GM23338 (cell line): ENCODE results near the gene SOS1. TPM values are rescaled to one million over a fixed set of nuclear protein-coding genes. Genes with fewer than 3 reads are reported as not detected.

Source experiments
- ATAC-seq: fragments of 200-7000 bp; cut with Tn5 transposase; 3 replicates; pipeline ENCODE4 v1.9.1; 2020
- DNase-seq: peaks from one replicate; pipeline ENCODE4 v3.0.0-alpha.2; 2015; ENCODE audit warnings: low spot score
- H2AFZ ChIP-seq: fragments of 200-600 bp; sonication (generic); 2 replicates; pipeline ENCODE4 v1.8.0; 2016; ENCODE audit warnings: antibody characterized with exemption, mild to moderate bottlenecking, moderate library complexity
- H3F3A ChIP-seq: fragments of 200-600 bp; sonication (generic); replicated peaks from 2 replicates; pipeline ENCODE4 v1.8.0; 2017; ENCODE audit warnings: antibody characterized with exemption, mixed run types, low read depth
- H3K27ac ChIP-seq: fragments of 200-600 bp; sonication (generic); 2 replicates; pipeline ENCODE4 v1.6.1; 2016; ENCODE audit warnings: low read depth
- H3K27me3 ChIP-seq: fragments of 200-600 bp; sonication (generic); 2 replicates; pipeline ENCODE4 v1.8.0; 2016; ENCODE audit warnings: mild to moderate bottlenecking, mixed run types, moderate library complexity; ENCODE audit not compliant: insufficient read depth
- H3K36me3 ChIP-seq: fragments of 200-600 bp; sonication (generic); 2 replicates; pipeline ENCODE4 v1.8.0; 2016; ENCODE audit warnings: mild to moderate bottlenecking; ENCODE audit not compliant: insufficient read depth
- H3K4me1 ChIP-seq: fragments of 200-600 bp; sonication (generic); 2 replicates; pipeline ENCODE4 v1.8.0; 2016; ENCODE audit warnings: mild to moderate bottlenecking, moderate library complexity; ENCODE audit not compliant: insufficient read depth
- H3K4me2 ChIP-seq: fragments of 200-600 bp; sonication (generic); 2 replicates; pipeline ENCODE4 v1.7.1; 2017; ENCODE audit warnings: mixed run types
- H3K4me3 ChIP-seq: fragments of 200-600 bp; sonication (generic); 2 replicates; pipeline ENCODE4 v1.6.1; 2016; ENCODE audit warnings: mixed run types
- H3K79me2 ChIP-seq: fragments of 200-600 bp; sonication (generic); replicated peaks from 2 replicates; pipeline ENCODE4 v1.8.0; 2017; ENCODE audit warnings: mild to moderate bottlenecking; ENCODE audit not compliant: insufficient read depth
- H3K9me2 ChIP-seq: fragments of 200-600 bp; sonication (generic); 2 replicates; pipeline ENCODE4 v1.8.0; 2017; ENCODE audit not compliant: insufficient read depth
- H4K20me1 ChIP-seq: fragments of 200-600 bp; sonication (generic); replicated peaks from 2 replicates; pipeline ENCODE4 v1.8.0; 2017; ENCODE audit warnings: mild to moderate bottlenecking; ENCODE audit not compliant: insufficient read depth
- H3K27ac Mint-ChIP-seq: 2 replicates; pipeline ENCODE4 v1.8.0; 2020; ENCODE audit warnings: inconsistent platforms, mild to moderate bottlenecking, moderate library complexity, mixed read lengths
- H3K27me3 Mint-ChIP-seq: 3 replicates; pipeline ENCODE4 v1.8.0; 2022; ENCODE audit warnings: low read depth, mild to moderate bottlenecking, moderate library complexity, mixed read lengths, inconsistent platforms; ENCODE audit not compliant: insufficient read depth, poor library complexity
- H3K36me3 Mint-ChIP-seq: 3 replicates; pipeline ENCODE4 v1.8.0; 2021; ENCODE audit warnings: low read depth, mild to moderate bottlenecking, inconsistent platforms, moderate library complexity, mixed read lengths
- H3K4me1 Mint-ChIP-seq: 3 replicates; pipeline ENCODE4 v1.8.0; 2020; ENCODE audit warnings: mild to moderate bottlenecking, inconsistent platforms, mixed read lengths
- H3K4me3 Mint-ChIP-seq: 3 replicates; pipeline ENCODE4 v1.8.0; 2021; ENCODE audit warnings: moderate library complexity, mild to moderate bottlenecking, inconsistent platforms, mixed read lengths
- H3K9me3 Mint-ChIP-seq: 3 replicates; pipeline ENCODE4 v1.8.0; 2020; ENCODE audit warnings: moderate library complexity, mild to moderate bottlenecking, inconsistent platforms, mixed read lengths
- CREB1 ChIP-seq: fragments of 250-450 bp; sonication (Bioruptor Pico); IDR thresholded peaks from 2 replicates; pipeline ENCODE4 v1.5.0; 2020; ENCODE audit warnings: low read depth, mild to moderate bottlenecking, moderate library complexity
- EZH2 ChIP-seq: fragments of 200-600 bp; sonication (generic); IDR thresholded peaks from one replicate; pipeline ENCODE4 v1.8.0; 2017; ENCODE audit warnings: antibody characterized with exemption, mild to moderate bottlenecking, low read depth; ENCODE audit not compliant: unreplicated experiment
- EZH2phosphoT487 ChIP-seq: fragments of 200-600 bp; sonication (generic); IDR thresholded peaks from one replicate; pipeline ENCODE4 v1.8.1; 2018; ENCODE audit warnings: antibody characterized with exemption; ENCODE audit not compliant: unreplicated experiment
- JUNB ChIP-seq: IDR thresholded peaks from one replicate; pipeline ENCODE4 v1.6.1; 2016; ENCODE audit warnings: antibody characterized with exemption; ENCODE audit not compliant: unreplicated experiment
- NANOG ChIP-seq: IDR thresholded peaks from 2 replicates; pipeline ENCODE4 v1.6.1; 2016; ENCODE audit warnings: antibody characterized with exemption, borderline replicate concordance
- POLR2AphosphoS5 ChIP-seq: IDR thresholded peaks from 2 replicates; pipeline ENCODE4 v1.6.1; 2016; ENCODE audit warnings: antibody characterized with exemption, low read depth
- STAT1 ChIP-seq: IDR thresholded peaks from one replicate; pipeline ENCODE4 v1.6.1; 2016; ENCODE audit warnings: antibody characterized with exemption; ENCODE audit not compliant: unreplicated experiment
- ZNF114 ChIP-seq: fragments of 250-450 bp; sonication (Bioruptor Pico); IDR thresholded peaks from 2 replicates; pipeline ENCODE4 v1.5.0; 2020; ENCODE audit warnings: mild to moderate bottlenecking, moderate library complexity
- ZNF331 ChIP-seq: fragments of 250-450 bp; sonication (Bioruptor Pico); IDR thresholded peaks from 2 replicates; pipeline ENCODE4 v1.5.0; 2020; ENCODE audit warnings: low read depth, mild to moderate bottlenecking, moderate library complexity
- ZNF462 ChIP-seq: fragments of 250-450 bp; sonication (Bioruptor Pico); IDR thresholded peaks from 2 replicates; pipeline ENCODE4 v1.5.0; 2020; ENCODE audit warnings: mild to moderate bottlenecking, moderate library complexity
- polyA plus RNA-seq: library from polyadenylated mRNA; unstranded; fragments of >200 nt; fragmentation: Nextera tagmentation; extraction: Ambion mirVana; gene quantifications from 2 replicates; pipeline ENCODE4 v1.2.1, GENCODE V29; 2016
- total RNA-seq: library from RNA; depleted of rRNA; stranded (reverse); fragments of >200 nt; shearing (Covaris generic); gene quantifications from 2 replicates; pipeline ENCODE4 v1.2.3, GENCODE V29; 2014
- TF ChIP-seq, protein P1 (sequence below): IDR thresholded peaks from 2 replicates; pipeline ENCODE4 v1.6.1; 2016; ENCODE audit warnings: antibody characterized with exemption
- TF ChIP-seq, protein P2 (sequence below): IDR thresholded peaks from one replicate; pipeline ENCODE4 v1.6.1; 2018; ENCODE audit warnings: antibody characterized with exemption; ENCODE audit not compliant: unreplicated experiment
- TF ChIP-seq, protein P3 (sequence below), 2 experiments: fragments of 200-600 bp in 1 of 2; sonication (generic) in 1 of 2; conservative IDR thresholded peaks; 2 replicates each; pipeline versions ENCODE4 v1.5.1 to v1.6.1; 2016 to 2017; ENCODE audit warnings: antibody characterized with exemption in 2 of 2, low read depth in 2 of 2, mild to moderate bottlenecking in 2 of 2, moderate library complexity in 1 of 2

Gene SOS1
- total and polyA plus RNA-seq, 2 experiments from 2014 or later: 13.4 to 21.9 TPM

DNA sequence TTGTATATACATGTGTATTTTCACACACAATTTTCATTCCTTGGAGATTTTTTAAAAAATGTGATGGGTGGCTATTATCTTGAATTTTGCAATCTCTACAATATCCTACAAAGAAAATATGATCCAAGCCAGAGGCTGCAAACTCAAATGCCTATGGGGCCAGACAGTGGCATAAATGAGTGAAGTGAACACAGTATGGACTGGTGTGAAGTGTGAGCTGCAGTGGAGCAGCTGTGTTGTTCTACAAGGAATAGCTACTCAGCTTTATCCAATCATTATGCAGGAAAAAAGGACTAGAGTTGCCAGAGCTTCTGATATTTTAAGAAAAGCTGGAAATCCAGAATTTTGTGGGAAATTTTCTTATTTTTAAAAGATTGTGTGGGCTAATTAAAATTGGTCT is 169.1 kb downstream of the SOS1 start:
- ATAC-seq: no peak
- Histone ChIP-seq H3K36me3 (no peaks in the 10 kb centered on the region), H3K79me2 (no peaks in the 10 kb centered on the region), H2AFZ (no peak overlapping the region), H3K4me3 (no peak overlapping the region), H3K9me2 (no peaks in the 10 kb centered on the region), H3K4me2 (no peak overlapping the region), H3F3A (no peaks in the 10 kb centered on the region), H3K27me3 (no peaks in the 10 kb centered on the region), H3K4me1 (no peaks in the 10 kb centered on the region), H3K27ac (no peak overlapping the region), H4K20me1 (no peaks in the 10 kb centered on the region)
- H3K27me3 Mint-ChIP-seq: peaks cover 2% of the 10 kb centered on the region
- no peak overlapping the region for H3K4me3 Mint-ChIP-seq
- peaks cover 6% of the 10 kb centered on the region for H3K4me1 Mint-ChIP-seq
- no peaks in the 10 kb centered on the region; the same call in 2 of the 3 replicates for H3K36me3 Mint-ChIP-seq
- 0 out of 3 replicates have a peak, but pooled peaks cover 5% of the 10 kb centered on the region for H3K9me3 Mint-ChIP-seq
- TF ChIP-seq NANOG (no peak), ZNF114 (no peak), POLR2AphosphoS5 (no peak), EZH2 (no peak), ZNF462 (no peak), CREB1 (no peak), JUNB (no peak), ZNF331 (no peak), EZH2phosphoT487 (no peak), STAT1 (no peak)
- TF ChIP-seq, protein P1, sequence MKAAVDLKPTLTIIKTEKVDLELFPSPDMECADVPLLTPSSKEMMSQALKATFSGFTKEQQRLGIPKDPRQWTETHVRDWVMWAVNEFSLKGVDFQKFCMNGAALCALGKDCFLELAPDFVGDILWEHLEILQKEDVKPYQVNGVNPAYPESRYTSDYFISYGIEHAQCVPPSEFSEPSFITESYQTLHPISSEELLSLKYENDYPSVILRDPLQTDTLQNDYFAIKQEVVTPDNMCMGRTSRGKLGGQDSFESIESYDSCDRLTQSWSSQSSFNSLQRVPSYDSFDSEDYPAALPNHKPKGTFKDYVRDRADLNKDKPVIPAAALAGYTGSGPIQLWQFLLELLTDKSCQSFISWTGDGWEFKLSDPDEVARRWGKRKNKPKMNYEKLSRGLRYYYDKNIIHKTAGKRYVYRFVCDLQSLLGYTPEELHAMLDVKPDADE: no peak
- TF ChIP-seq, protein P2, sequence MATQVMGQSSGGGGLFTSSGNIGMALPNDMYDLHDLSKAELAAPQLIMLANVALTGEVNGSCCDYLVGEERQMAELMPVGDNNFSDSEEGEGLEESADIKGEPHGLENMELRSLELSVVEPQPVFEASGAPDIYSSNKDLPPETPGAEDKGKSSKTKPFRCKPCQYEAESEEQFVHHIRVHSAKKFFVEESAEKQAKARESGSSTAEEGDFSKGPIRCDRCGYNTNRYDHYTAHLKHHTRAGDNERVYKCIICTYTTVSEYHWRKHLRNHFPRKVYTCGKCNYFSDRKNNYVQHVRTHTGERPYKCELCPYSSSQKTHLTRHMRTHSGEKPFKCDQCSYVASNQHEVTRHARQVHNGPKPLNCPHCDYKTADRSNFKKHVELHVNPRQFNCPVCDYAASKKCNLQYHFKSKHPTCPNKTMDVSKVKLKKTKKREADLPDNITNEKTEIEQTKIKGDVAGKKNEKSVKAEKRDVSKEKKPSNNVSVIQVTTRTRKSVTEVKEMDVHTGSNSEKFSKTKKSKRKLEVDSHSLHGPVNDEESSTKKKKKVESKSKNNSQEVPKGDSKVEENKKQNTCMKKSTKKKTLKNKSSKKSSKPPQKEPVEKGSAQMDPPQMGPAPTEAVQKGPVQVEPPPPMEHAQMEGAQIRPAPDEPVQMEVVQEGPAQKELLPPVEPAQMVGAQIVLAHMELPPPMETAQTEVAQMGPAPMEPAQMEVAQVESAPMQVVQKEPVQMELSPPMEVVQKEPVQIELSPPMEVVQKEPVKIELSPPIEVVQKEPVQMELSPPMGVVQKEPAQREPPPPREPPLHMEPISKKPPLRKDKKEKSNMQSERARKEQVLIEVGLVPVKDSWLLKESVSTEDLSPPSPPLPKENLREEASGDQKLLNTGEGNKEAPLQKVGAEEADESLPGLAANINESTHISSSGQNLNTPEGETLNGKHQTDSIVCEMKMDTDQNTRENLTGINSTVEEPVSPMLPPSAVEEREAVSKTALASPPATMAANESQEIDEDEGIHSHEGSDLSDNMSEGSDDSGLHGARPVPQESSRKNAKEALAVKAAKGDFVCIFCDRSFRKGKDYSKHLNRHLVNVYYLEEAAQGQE: no peak
- TF ChIP-seq, protein P3, sequence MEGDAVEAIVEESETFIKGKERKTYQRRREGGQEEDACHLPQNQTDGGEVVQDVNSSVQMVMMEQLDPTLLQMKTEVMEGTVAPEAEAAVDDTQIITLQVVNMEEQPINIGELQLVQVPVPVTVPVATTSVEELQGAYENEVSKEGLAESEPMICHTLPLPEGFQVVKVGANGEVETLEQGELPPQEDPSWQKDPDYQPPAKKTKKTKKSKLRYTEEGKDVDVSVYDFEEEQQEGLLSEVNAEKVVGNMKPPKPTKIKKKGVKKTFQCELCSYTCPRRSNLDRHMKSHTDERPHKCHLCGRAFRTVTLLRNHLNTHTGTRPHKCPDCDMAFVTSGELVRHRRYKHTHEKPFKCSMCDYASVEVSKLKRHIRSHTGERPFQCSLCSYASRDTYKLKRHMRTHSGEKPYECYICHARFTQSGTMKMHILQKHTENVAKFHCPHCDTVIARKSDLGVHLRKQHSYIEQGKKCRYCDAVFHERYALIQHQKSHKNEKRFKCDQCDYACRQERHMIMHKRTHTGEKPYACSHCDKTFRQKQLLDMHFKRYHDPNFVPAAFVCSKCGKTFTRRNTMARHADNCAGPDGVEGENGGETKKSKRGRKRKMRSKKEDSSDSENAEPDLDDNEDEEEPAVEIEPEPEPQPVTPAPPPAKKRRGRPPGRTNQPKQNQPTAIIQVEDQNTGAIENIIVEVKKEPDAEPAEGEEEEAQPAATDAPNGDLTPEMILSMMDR (conservative IDR thresholded peaks at IDR 0.05; ENCODE audit: low read depth in 2 of 2): no peak
- DNase-seq: no peak
- no peak overlapping the region for H3K27ac Mint-ChIP-seq
